Left renal cortex interstitium (tissue), 4 donors: ENCODE results near the gene LYRM1. TPM values are rescaled to one million over a fixed set of nuclear protein-coding genes. Genes with fewer than 3 reads are reported as not detected.
"Not testable (repeated sequence)": the region's sequence is repeated elsewhere in the genome, so short reads cannot be mapped to it uniquely, and the experiment has no call there.

Experiments used
- DNase-seq, 4 donors: peaks; one replicate each; pipeline ENCODE4 v3.0.0-alpha.2; 2013; ENCODE audit warnings: low read depth in 4 of 4, low spot score in 2 of 4, missing footprints in 1 of 4
- polyA plus RNA-seq, 4 donors: library from polyadenylated mRNA; unstranded; fragments of 120-200 nt; gene quantifications; one replicate each; pipeline ENCODE4 v1.2.1, GENCODE V29; 2013; ENCODE audit not compliant: insufficient read length in 4 of 4

The LYRM1 gene
- polyA plus RNA-seq, 4 donors, result 45.1 to 53.7 (median 47.4) TPM

- DNase-seq, result no peak
Observed at GRCh38 chr16:20968765-20969164, 68.2 kb downstream of the LYRM1 start.

GRCh38 chr16:20969386-20969785 lies 68.8 kb downstream of the LYRM1 start:
- DNase-seq, result no peak

- DNase-seq, result no peak
Observed at GRCh38 chr16:20971401-20971800, 70.8 kb downstream of the LYRM1 start.

- DNase-seq, result not testable (repeated sequence)
Observed at GRCh38 chr16:20973201-20973600, 72.6 kb downstream of the LYRM1 start.

Other genes with a start within 250 kb of the LYRM1 start
- 1 to 10 TPM in 2 of 4 donors, under 1 TPM in 2; 0.82 to 1.8 (median 0.94) TPM for gene ACSM1, start 203.1 kb upstream of the LYRM1 start, polyA plus RNA-seq
- 10 to 100 TPM; 66.0 to 81.7 (median 75.7) TPM for gene THUMPD1, start 159.0 kb upstream of the LYRM1 start, polyA plus RNA-seq
- 100 to 1,000 TPM in 3 of 4 donors, 10 to 100 TPM in 1; 91.4 to 126 (median 105) TPM for gene ACSM3, start 136.8 kb upstream of the LYRM1 start, polyA plus RNA-seq
- gene ERI2, start 94.3 kb upstream of the LYRM1 start, polyA plus RNA-seq, result 10 to 100 TPM; 30.7 to 41.4 (median 34.4) TPM
- 1 to 10 TPM; 5.7 to 10.0 (median 6.6) TPM for gene REXO5, start 94.2 kb upstream of the LYRM1 start, polyA plus RNA-seq
- gene DCUN1D3, start 413 bp upstream of the LYRM1 start, polyA plus RNA-seq, result 10 to 100 TPM in 2 of 4 donors, 1 to 10 TPM in 2; 7.5 to 11.7 (median 10.0) TPM